CD8-positive, alpha-beta memory T cell (primary cell): ENCODE data around the gene FOXC2. TPM values are rescaled to one million over a fixed set of nuclear protein-coding genes. Genes with fewer than 3 reads are reported as not detected.

Experiments used
- CTCF ChIA-PET: fragments of 350-600 bp; sonication (Branson Sonifier 250); formaldehyde crosslinking; loops from one replicate; lab custom pipeline; 2021; ENCODE audit warnings: antibody characterized with exemption; lab: Charles Lee
- POLR2A ChIA-PET: fragments of 350-600 bp; sonication (Branson Sonifier 250); formaldehyde crosslinking; loops from one replicate; lab custom pipeline; 2021; ENCODE audit warnings: antibody characterized with exemption; lab: Charles Lee
- DNase-seq, 5 donors: peaks; one replicate each; pipeline versions ENCODE4 v3.0.0 to v3.0.0-alpha.2; 2020 to 2022; ENCODE audit warnings: mixed read lengths in 1 of 5
- H3K27ac ChIP-seq: one replicate; pipeline ENCODE4 v1.7.0; 2013; ENCODE audit warnings: low read depth, mild to moderate bottlenecking, low read length, moderate library complexity
- H3K27me3 ChIP-seq: 2 replicates; pipeline ENCODE4 v1.7.0; 2013; ENCODE audit warnings: low read length, mild to moderate bottlenecking; ENCODE audit not compliant: insufficient read depth, poor library complexity, severe bottlenecking
- H3K36me3 ChIP-seq: 2 replicates; pipeline ENCODE4 v1.7.0; 2013; ENCODE audit warnings: mild to moderate bottlenecking, low read length, moderate library complexity; ENCODE audit not compliant: insufficient read depth
- H3K4me1 ChIP-seq: 2 replicates; pipeline ENCODE4 v1.7.0; 2013; ENCODE audit warnings: mild to moderate bottlenecking, low read length, moderate library complexity; ENCODE audit not compliant: insufficient read depth
- H3K4me3 ChIP-seq: 2 replicates; pipeline ENCODE4 v1.7.0; 2013; ENCODE audit warnings: mild to moderate bottlenecking, low read length
- H3K9me3 ChIP-seq: 2 replicates; pipeline ENCODE4 v1.7.0; 2013; ENCODE audit warnings: mild to moderate bottlenecking, low read length
- H3K27ac Mint-ChIP-seq, 8 donors: one replicate each; pipeline ENCODE4 v1.8.0; 2020 to 2021; ENCODE audit warnings: mixed read lengths in 8 of 8, mild to moderate bottlenecking in 6 of 8, inconsistent platforms in 3 of 8, moderate library complexity in 3 of 8
- H3K27me3 Mint-ChIP-seq, 2 donors: one replicate each; pipeline ENCODE4 v1.8.0; 2020 to 2021; ENCODE audit warnings: mixed read lengths in 2 of 2, mild to moderate bottlenecking in 1 of 2, moderate library complexity in 1 of 2
- H3K36me3 Mint-ChIP-seq, 3 donors: one replicate each; pipeline ENCODE4 v1.8.0; 2020 to 2021; ENCODE audit warnings: mixed read lengths in 3 of 3, inconsistent platforms in 1 of 3, mild to moderate bottlenecking in 1 of 3
- H3K4me1 Mint-ChIP-seq, 3 donors: one replicate each; pipeline ENCODE4 v1.8.0; 2020 to 2021; ENCODE audit warnings: mixed read lengths in 3 of 3, inconsistent platforms in 1 of 3, mild to moderate bottlenecking in 1 of 3
- H3K4me3 Mint-ChIP-seq, 7 donors: one replicate each; pipeline ENCODE4 v1.8.0; 2020 to 2021; ENCODE audit warnings: mixed read lengths in 7 of 7, mild to moderate bottlenecking in 6 of 7, moderate library complexity in 4 of 7, inconsistent platforms in 2 of 7
- H3K9me3 Mint-ChIP-seq, 5 donors: one replicate each; pipeline ENCODE4 v1.8.0; 2020 to 2022; ENCODE audit warnings: mixed read lengths in 5 of 5, mild to moderate bottlenecking in 3 of 5, moderate library complexity in 2 of 5, inconsistent platforms in 1 of 5
- polyA plus RNA-seq: library from polyadenylated mRNA; unstranded; fragments of 300-500 nt; fragmentation: Illumina TruSeq; gene quantifications from one replicate; pipeline ENCODE4 v1.2.3, GENCODE V29; 2021
- total RNA-seq, 2 experiments: library from RNA; stranded (reverse); gene quantifications; one replicate each; pipeline ENCODE4 v1.2.3, GENCODE V29; 2021

Gene FOXC2
- total and polyA plus RNA-seq, 3 experiments from 2014 or later: not detected

GRCh38 chr16:86618431-86619238 is 52.0 kb downstream of the FOXC2 start:
- Histone ChIP-seq H3K36me3 (no peaks in the 10 kb centered on the region), H3K4me1 (no peaks in the 10 kb centered on the region), H3K9me3 (no peaks in the 10 kb centered on the region), H3K4me3 (no peak overlapping the region), H3K27me3 (no peaks in the 10 kb centered on the region), H3K27ac (no peak overlapping the region)
- ChIA-PET POLR2A (no interaction called here), CTCF (no interaction called here)
- Mint-ChIP-seq H3K36me3 (no peaks in the 10 kb centered on the region), H3K4me1 (no peaks in the 10 kb centered on the region), H3K27ac (no peak overlapping the region), H3K9me3 (no peaks in the 10 kb centered on the region), H3K27me3 (peaks cover 6 to 7% of the 10 kb centered on the region in 2 donors), H3K4me3 (no peak overlapping the region)
- no peak for DNase-seq

Other genes with a start within 250 kb of the FOXC2 start
- not detected for gene FOXF1, start 56.3 kb upstream of the FOXC2 start, total RNA-seq
- not detected for gene FOXF1, start 56.3 kb upstream of the FOXC2 start, polyA plus RNA-seq
- 10 to 100 TPM; 21.9 to 25.0 TPM for gene MTHFSD, start 11.6 kb upstream of the FOXC2 start, total RNA-seq
- gene MTHFSD, start 11.6 kb upstream of the FOXC2 start, polyA plus RNA-seq: 23.0 TPM
- gene FOXL1, start 11.7 kb downstream of the FOXC2 start, total RNA-seq: not detected
- not detected for gene FOXL1, start 11.7 kb downstream of the FOXC2 start, polyA plus RNA-seq